GM12873 (cell line): ENCODE results near the gene LHX4.

ENCODE experiments used
- CTCF ChIP-seq: IDR thresholded peaks from 2 replicates; pipeline ENCODE4 v1.5.1; 2012; ENCODE audit warnings: low read depth, mild to moderate bottlenecking, moderate library complexity, low read length, control low read depth; ENCODE audit not compliant: insufficient read depth; ENCODE audit errors: missing control alignments

LHX4 gene

GRCh38 chr1:180198196-180198595 lies 31.9 kb upstream of the LHX4 start:
- no peak for TF ChIP-seq CTCF

- no peak for TF ChIP-seq CTCF
These were observed 31.5 kb upstream of the LHX4 start for GRCh38 chr1:180198611-180199010.

- TF ChIP-seq CTCF: no peak
These were observed 31.0 kb upstream of the LHX4 start for GRCh38 chr1:180199018-180199417.

GRCh38 chr1:180201451-180202200 lies 28.4 kb upstream of the LHX4 start:
- no peak for TF ChIP-seq CTCF

- TF ChIP-seq CTCF: no peak
These were observed 25.8 kb upstream of the LHX4 start for GRCh38 chr1:180204231-180204630.

GRCh38 chr1:180206581-180206980 lies 23.5 kb upstream of the LHX4 start:
- no peak for TF ChIP-seq CTCF

GRCh38 chr1:180208264-180208663 lies 21.8 kb upstream of the LHX4 start:
- TF ChIP-seq CTCF: no peak
